ENCODE data around the gene CLVS2. TPM values are rescaled to one million over a fixed set of nuclear protein-coding genes. Genes with fewer than 3 reads are reported as not detected.

Gene CLVS2
- total and polyA plus RNA-seq, 5 donors from 2014 or later = not detected

- Histone ChIP-seq H3K9me3 (ENCODE audit: control insufficient read depth in 2 of 2, low read length in 2 of 2) (no peaks in the 10 kb centered on the region), H3K27me3 (ENCODE audit: control insufficient read depth, insufficient read depth, low read length) (no peaks in the 10 kb centered on the region), H3K36me3 (ENCODE audit: control insufficient read depth, insufficient read depth, low read length) (no peaks in the 10 kb centered on the region), H3K4me3 (ENCODE audit: low read depth, low read length) (no peak overlapping the region), H3K4me1 (ENCODE audit: control insufficient read depth, insufficient read depth, low read length, poor library complexity, severe bottlenecking) (no peaks in the 10 kb centered on the region), H3K27ac (ENCODE audit: insufficient read depth, low read length, poor library complexity, severe bottlenecking) (no peak overlapping the region)
- no peak overlapping the region for H3K4me3 Mint-ChIP-seq
- H3K27ac Mint-ChIP-seq = no peak overlapping the region
- DNase-seq (no peak), ATAC-seq (ENCODE audit: low read depth in 2 of 2) (no peak)
- peaks cover 0 to 8% (median 2%) of the 10 kb centered on the region in 7 donors for H3K9me3 Mint-ChIP-seq
- no peaks in the 10 kb centered on the region for H3K4me1 Mint-ChIP-seq
- no peaks in the 10 kb centered on the region for H3K36me3 Mint-ChIP-seq
- no peaks in the 10 kb centered on the region for H3K27me3 Mint-ChIP-seq
Measured at GRCh38 chr6:123007885-123008284, 11.8 kb downstream of the CLVS2 start.

GRCh38 chr6:123009059-123009458 is 13.0 kb downstream of the CLVS2 start:
- Mint-ChIP-seq H3K27me3 (no peaks in the 10 kb centered on the region), H3K36me3 (no peaks in the 10 kb centered on the region), H3K9me3 (peaks cover 0 to 11% (median 3%) of the 10 kb centered on the region in 7 donors), H3K27ac (no peak overlapping the region), H3K4me1 (no peaks in the 10 kb centered on the region), H3K4me3 (no peak overlapping the region)
- DNase-seq (no peak), ATAC-seq (ENCODE audit: low read depth in 2 of 2) (no peak)
- no peaks in the 10 kb centered on the region for H3K9me3 ChIP-seq (ENCODE audit: control insufficient read depth in 2 of 2, low read length in 2 of 2)
- no peaks in the 10 kb centered on the region for H3K27me3 ChIP-seq (ENCODE audit: control insufficient read depth, insufficient read depth, low read length)
- H3K27ac ChIP-seq (ENCODE audit: insufficient read depth, low read length, poor library complexity, severe bottlenecking) = no peak overlapping the region
- no peaks in the 10 kb centered on the region for H3K36me3 ChIP-seq (ENCODE audit: control insufficient read depth, insufficient read depth, low read length)
- no peak overlapping the region for H3K4me3 ChIP-seq (ENCODE audit: low read depth, low read length)
- no peaks in the 10 kb centered on the region for H3K4me1 ChIP-seq (ENCODE audit: control insufficient read depth, insufficient read depth, low read length, poor library complexity, severe bottlenecking)

DNA sequence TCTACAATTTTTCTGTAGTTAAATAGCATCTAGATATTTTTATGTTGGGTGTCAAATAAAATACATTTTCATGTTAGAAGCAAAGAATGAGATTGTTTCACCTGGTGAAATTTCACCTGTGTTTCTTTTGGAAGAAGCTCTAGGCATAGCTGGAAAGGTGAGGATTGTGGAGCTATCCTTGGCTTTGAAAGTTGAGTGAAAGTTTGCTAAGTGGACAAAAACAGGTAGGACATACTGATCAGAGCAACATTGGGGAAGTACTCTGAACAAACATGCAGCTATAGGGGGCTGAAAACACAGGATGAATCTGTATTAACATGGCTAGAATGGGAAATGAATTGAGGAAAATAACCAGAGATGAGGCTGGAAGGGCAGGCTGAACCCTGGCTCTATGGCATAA is 18.8 kb downstream of the CLVS2 start:
- no peak for DNase-seq
- Mint-ChIP-seq H3K9me3 (peaks cover 0 to 8% (median 4%) of the 10 kb centered on the region in 7 donors), H3K27ac (no peak overlapping the region), H3K4me3 (no peak overlapping the region), H3K36me3 (no peaks in the 10 kb centered on the region), H3K4me1 (no peaks in the 10 kb centered on the region), H3K27me3 (no peaks in the 10 kb centered on the region)
- ATAC-seq (ENCODE audit: low read depth in 2 of 2) = no peak
- no peak overlapping the region for H3K4me3 ChIP-seq (ENCODE audit: low read depth, low read length)
- no peaks in the 10 kb centered on the region for H3K4me1 ChIP-seq (ENCODE audit: control insufficient read depth, insufficient read depth, low read length, poor library complexity, severe bottlenecking)
- H3K36me3 ChIP-seq (ENCODE audit: control insufficient read depth, insufficient read depth, low read length) = no peaks in the 10 kb centered on the region
- no peak overlapping the region for H3K27ac ChIP-seq (ENCODE audit: insufficient read depth, low read length, poor library complexity, severe bottlenecking)
- no peaks in the 10 kb centered on the region for H3K27me3 ChIP-seq (ENCODE audit: control insufficient read depth, insufficient read depth, low read length)
- H3K9me3 ChIP-seq (ENCODE audit: control insufficient read depth in 2 of 2, low read length in 2 of 2) = no peaks in the 10 kb centered on the region

- DNase-seq (no peak), ATAC-seq (ENCODE audit: low read depth in 2 of 2) (no peak)
- Histone ChIP-seq H3K27me3 (ENCODE audit: control insufficient read depth, insufficient read depth, low read length) (no peaks in the 10 kb centered on the region), H3K27ac (ENCODE audit: insufficient read depth, low read length, poor library complexity, severe bottlenecking) (no peak overlapping the region), H3K4me1 (ENCODE audit: control insufficient read depth, insufficient read depth, low read length, poor library complexity, severe bottlenecking) (no peaks in the 10 kb centered on the region), H3K4me3 (ENCODE audit: low read depth, low read length) (no peak overlapping the region), H3K36me3 (ENCODE audit: control insufficient read depth, insufficient read depth, low read length) (no peaks in the 10 kb centered on the region), H3K9me3 (ENCODE audit: control insufficient read depth in 2 of 2, low read length in 2 of 2) (no peaks in the 10 kb centered on the region)
- Mint-ChIP-seq H3K27me3 (no peaks in the 10 kb centered on the region), H3K4me3 (no peak overlapping the region), H3K36me3 (no peaks in the 10 kb centered on the region), H3K9me3 (peaks cover 0 to 7% (median 5%) of the 10 kb centered on the region in 7 donors), H3K27ac (no peak overlapping the region), H3K4me1 (no peaks in the 10 kb centered on the region)
Measured at GRCh38 chr6:123016431-123017103, 20.5 kb downstream of the CLVS2 start.

GRCh38 chr6:123017104-123017682 is 21.2 kb downstream of the CLVS2 start:
- H3K36me3 ChIP-seq (ENCODE audit: control insufficient read depth, insufficient read depth, low read length) = no peaks in the 10 kb centered on the region
- H3K4me3 Mint-ChIP-seq = no peak overlapping the region
- ATAC-seq (ENCODE audit: low read depth in 2 of 2) = no peak
- H3K36me3 Mint-ChIP-seq = no peaks in the 10 kb centered on the region
- DNase-seq = no peak
- H3K9me3 Mint-ChIP-seq = peaks cover 0 to 9% (median 5%) of the 10 kb centered on the region in 7 donors
- no peak overlapping the region for H3K27ac ChIP-seq (ENCODE audit: insufficient read depth, low read length, poor library complexity, severe bottlenecking)
- H3K27me3 ChIP-seq (ENCODE audit: control insufficient read depth, insufficient read depth, low read length) = no peaks in the 10 kb centered on the region
- no peak overlapping the region for H3K4me3 ChIP-seq (ENCODE audit: low read depth, low read length)
- no peaks in the 10 kb centered on the region for H3K27me3 Mint-ChIP-seq
- no peaks in the 10 kb centered on the region for H3K4me1 ChIP-seq (ENCODE audit: control insufficient read depth, insufficient read depth, low read length, poor library complexity, severe bottlenecking)
- no peak overlapping the region for H3K27ac Mint-ChIP-seq
- H3K4me1 Mint-ChIP-seq = no peaks in the 10 kb centered on the region
- H3K9me3 ChIP-seq (ENCODE audit: control insufficient read depth in 2 of 2, low read length in 2 of 2) = no peaks in the 10 kb centered on the region

DNA sequence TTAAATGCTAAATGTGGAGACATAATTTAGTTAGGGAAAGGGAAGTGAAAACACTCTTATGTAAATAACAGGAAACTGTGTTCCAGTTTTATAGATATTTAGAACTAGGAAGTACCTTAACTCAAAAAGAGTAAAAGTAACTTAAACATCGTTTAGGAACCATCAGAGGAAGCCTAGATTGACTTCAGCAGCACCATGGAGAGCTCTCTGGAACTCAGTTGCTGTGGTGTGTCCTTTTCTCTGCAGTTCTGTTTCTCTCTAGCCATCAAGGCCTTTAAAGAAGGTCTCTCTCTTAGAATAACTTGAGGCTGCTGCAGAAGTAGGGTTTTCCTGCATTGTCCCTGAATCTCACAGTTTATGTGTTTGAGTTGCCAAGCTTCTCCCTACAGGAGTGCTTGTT is 26.9 kb downstream of the CLVS2 start:
- H3K4me3 ChIP-seq (ENCODE audit: low read depth, low read length) = no peak overlapping the region
- no peaks in the 10 kb centered on the region for H3K4me1 Mint-ChIP-seq
- DNase-seq = no peak
- no peaks in the 10 kb centered on the region for H3K36me3 Mint-ChIP-seq
- no peaks in the 10 kb centered on the region for H3K27me3 Mint-ChIP-seq
- H3K27ac Mint-ChIP-seq = no peak overlapping the region
- no peaks in the 10 kb centered on the region for H3K4me1 ChIP-seq (ENCODE audit: control insufficient read depth, insufficient read depth, low read length, poor library complexity, severe bottlenecking)
- no peak overlapping the region for H3K27ac ChIP-seq (ENCODE audit: insufficient read depth, low read length, poor library complexity, severe bottlenecking)
- H3K9me3 Mint-ChIP-seq = peaks cover 1 to 13% (median 3%) of the 10 kb centered on the region in 7 donors
- no peaks in the 10 kb centered on the region for H3K36me3 ChIP-seq (ENCODE audit: control insufficient read depth, insufficient read depth, low read length)
- H3K4me3 Mint-ChIP-seq = no peak overlapping the region
- ATAC-seq (ENCODE audit: low read depth in 2 of 2) = no peak
- H3K9me3 ChIP-seq (ENCODE audit: control insufficient read depth in 2 of 2, low read length in 2 of 2) = no peaks in the 10 kb centered on the region
- H3K27me3 ChIP-seq (ENCODE audit: control insufficient read depth, insufficient read depth, low read length) = no peaks in the 10 kb centered on the region

GRCh38 chr6:123024976-123025375 is 28.9 kb downstream of the CLVS2 start:
- no peaks in the 10 kb centered on the region for H3K4me1 Mint-ChIP-seq
- H3K27me3 Mint-ChIP-seq = no peaks in the 10 kb centered on the region
- no peak overlapping the region for H3K4me3 Mint-ChIP-seq
- Histone ChIP-seq H3K27ac (ENCODE audit: insufficient read depth, low read length, poor library complexity, severe bottlenecking) (no peak overlapping the region), H3K36me3 (ENCODE audit: control insufficient read depth, insufficient read depth, low read length) (no peaks in the 10 kb centered on the region), H3K4me1 (ENCODE audit: control insufficient read depth, insufficient read depth, low read length, poor library complexity, severe bottlenecking) (no peaks in the 10 kb centered on the region), H3K27me3 (ENCODE audit: control insufficient read depth, insufficient read depth, low read length) (no peaks in the 10 kb centered on the region), H3K9me3 (ENCODE audit: control insufficient read depth in 2 of 2, low read length in 2 of 2) (no peaks in the 10 kb centered on the region), H3K4me3 (ENCODE audit: low read depth, low read length) (no peak overlapping the region)
- no peaks in the 10 kb centered on the region for H3K36me3 Mint-ChIP-seq
- no peak for DNase-seq
- ATAC-seq (ENCODE audit: low read depth in 2 of 2) = no peak
- peaks cover 1 to 9% (median 3%) of the 10 kb centered on the region in 7 donors for H3K9me3 Mint-ChIP-seq
- no peak overlapping the region for H3K27ac Mint-ChIP-seq

GRCh38 chr6:123027408-123027807 is 31.4 kb downstream of the CLVS2 start:
- Histone ChIP-seq H3K9me3 (ENCODE audit: control insufficient read depth in 2 of 2, low read length in 2 of 2) (no peaks in the 10 kb centered on the region), H3K27me3 (ENCODE audit: control insufficient read depth, insufficient read depth, low read length) (no peaks in the 10 kb centered on the region), H3K4me3 (ENCODE audit: low read depth, low read length) (no peak overlapping the region), H3K4me1 (ENCODE audit: control insufficient read depth, insufficient read depth, low read length, poor library complexity, severe bottlenecking) (no peaks in the 10 kb centered on the region), H3K36me3 (ENCODE audit: control insufficient read depth, insufficient read depth, low read length) (no peaks in the 10 kb centered on the region), H3K27ac (ENCODE audit: insufficient read depth, low read length, poor library complexity, severe bottlenecking) (no peak overlapping the region)
- peaks cover 0 to 11% (median 2%) of the 10 kb centered on the region in 7 donors for H3K9me3 Mint-ChIP-seq
- H3K4me1 Mint-ChIP-seq = no peaks in the 10 kb centered on the region
- H3K36me3 Mint-ChIP-seq = no peaks in the 10 kb centered on the region
- no peak overlapping the region for H3K4me3 Mint-ChIP-seq
- no peaks in the 10 kb centered on the region for H3K27me3 Mint-ChIP-seq
- DNase-seq (no peak), ATAC-seq (ENCODE audit: low read depth in 2 of 2) (no peak)
- no peak overlapping the region for H3K27ac Mint-ChIP-seq

All from CD4-positive, CD25-positive, alpha-beta regulatory T cell (primary cell).